Gastrocnemius medialis (tissue), 4 donors: ENCODE measurements around the gene PBOV1. TPM values are rescaled to one million over a fixed set of nuclear protein-coding genes. Genes with fewer than 3 reads are reported as not detected.

Experiments used
- ATAC-seq, 2 donors: fragments of 150-250 bp; one replicate each; pipeline ENCODE4 v1.9.1; 2016
- DNase-seq, 2 donors: peaks; one replicate each; pipeline ENCODE4 v3.0.0-alpha.2; 2019
- H3K27ac ChIP-seq, 4 donors: fragments of 200-600 bp; sonication (generic); 1 replicate in 1 of 4; 2 replicates in 3 of 4; pipeline ENCODE4 v1.5.1; 2016 to 2018; ENCODE audit warnings: mild to moderate bottlenecking in 2 of 4, moderate library complexity in 1 of 4
- H3K27me3 ChIP-seq, 3 donors: fragments of 200-600 bp; sonication (generic) in 2 of 3; 1 replicate in 1 of 3; 2 replicates in 2 of 3; pipeline versions ENCODE4 v1.5.1 to v1.6.0; 2016 to 2019; ENCODE audit warnings: mild to moderate bottlenecking in 1 of 3, moderate library complexity in 1 of 3
- H3K36me3 ChIP-seq, 2 donors: fragments of 200-600 bp; sonication (generic) in 1 of 2; one replicate each; pipeline ENCODE4 v1.5.1; 2017 to 2018
- H3K4me1 ChIP-seq, 2 donors: fragments of 200-600 bp; sonication (generic) in 1 of 2; one replicate each; pipeline ENCODE4 v1.5.1; 2016 to 2017; ENCODE audit warnings: mild to moderate bottlenecking in 2 of 2
- H3K4me3 ChIP-seq, 4 donors: fragments of 200-600 bp; sonication (generic) in 3 of 4; 1 replicate in 1 of 4; 2 replicates in 3 of 4; pipeline ENCODE4 v1.5.1; 2016 to 2019; ENCODE audit warnings: mild to moderate bottlenecking in 2 of 4
- H3K9me3 ChIP-seq, 3 donors: fragments of 200-600 bp; sonication (generic) in 2 of 3; 1 replicate in 1 of 3; 2 replicates in 2 of 3; pipeline ENCODE4 v1.5.1; 2016 to 2019
- CTCF ChIP-seq, 5 experiments: fragments of 450-650 bp in 3 of 5; fragments of 200-600 bp in 2 of 5; sonication (generic) in 2 of 5; IDR thresholded peaks in 4 of 5; conservative IDR thresholded peaks in 1 of 5; 1 replicate in 4 of 5; 2 replicates in 1 of 5; pipeline ENCODE4 v1.5.1; 2016 to 2019; ENCODE audit warnings: antibody characterized with exemption in 5 of 5, mild to moderate bottlenecking in 3 of 5, moderate library complexity in 3 of 5
- POLR2A ChIP-seq, 2 donors: fragments of 450-650 bp; IDR thresholded peaks; one replicate each; pipeline ENCODE4 v1.6.1; 2017; ENCODE audit warnings: antibody characterized with exemption in 2 of 2, mild to moderate bottlenecking in 2 of 2, moderate library complexity in 2 of 2
- in situ Hi-C, 4 donors: fragments of 200-750 bp; cut with MboI; loops; one replicate each; pipeline versions ENCODE4 v1.15.0 to v1.8.0; 2017; ENCODE audit warnings: low sequenced_read_pairs in 4 of 4
- intact Hi-C: fragments of 100-400 bp; cut with DNase I; formaldehyde crosslinking; loops from one replicate; pipeline ENCODE4 v1.15.1; 2023; ENCODE audit warnings: low total_unique reads
- total RNA-seq, 4 donors: library from RNA; depleted of rRNA; stranded (reverse); fragments of >200 nt; gene quantifications; one replicate each; pipeline versions ENCODE4 v1.1.0 to v1.2.3, GENCODE V29; 2016

PBOV1 gene
- total RNA-seq, 4 donors from 2014 or later: not detected

- Histone ChIP-seq H3K36me3 (no peaks in the 10 kb centered on the region), H3K4me1 (no peaks in the 10 kb centered on the region), H3K27ac (no peak overlapping the region), H3K9me3 (peaks cover 0 to under 1% (median 0%) of the 10 kb centered on the region in 3 donors), H3K27me3 (no peaks in the 10 kb centered on the region), H3K4me3 (no peak overlapping the region)
- ATAC-seq (no peak), DNase-seq (no peak)
- intact Hi-C loops (no loop called here), in situ Hi-C loops (no loop called here)
- TF ChIP-seq CTCF (IDR thresholded peaks at IDR 0.05 in 4 of 5, conservative IDR thresholded peaks at IDR 0.05 in 1 of 5): no peak
- TF ChIP-seq POLR2A (IDR thresholded peaks at IDR 0.05): no peak
These were observed 35.1 kb downstream of the PBOV1 start for GRCh38 chr6:138182939-138183789.

DNA sequence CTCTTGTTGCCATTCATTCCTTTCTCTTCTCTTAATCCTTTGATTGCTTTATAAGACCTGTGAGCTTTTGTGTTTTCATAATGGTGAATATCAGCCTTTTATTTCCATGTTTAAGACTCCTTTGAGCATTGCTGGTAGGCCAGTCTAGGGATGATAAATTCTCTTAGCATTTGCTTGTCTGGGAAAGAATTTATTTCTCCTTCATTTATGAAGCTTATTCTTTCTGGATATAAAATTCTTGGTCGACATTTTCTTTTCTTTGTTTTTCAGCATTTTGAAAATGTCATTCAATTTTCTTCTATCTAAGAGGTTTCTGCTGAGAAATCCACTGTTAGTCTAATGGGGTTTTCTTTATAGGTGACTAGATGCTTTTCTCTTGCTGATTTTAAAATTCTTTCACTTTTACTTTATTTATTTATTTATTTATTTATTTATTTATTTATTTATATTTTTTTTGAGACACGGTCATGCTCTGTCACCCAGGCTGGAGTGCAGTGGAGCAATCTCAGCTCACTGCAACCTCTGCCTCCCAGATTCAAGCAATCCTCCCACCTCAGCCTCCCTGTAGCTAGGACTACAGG is 41.5 kb downstream of the PBOV1 start:
- H3K27me3 ChIP-seq: no peaks in the 10 kb centered on the region
- TF ChIP-seq POLR2A (IDR thresholded peaks at IDR 0.05) (no peak), CTCF (IDR thresholded peaks at IDR 0.05 in 4 of 5, conservative IDR thresholded peaks at IDR 0.05 in 1 of 5) (no peak)
- no peaks in the 10 kb centered on the region for H3K4me1 ChIP-seq
- no peak overlapping the region for H3K27ac ChIP-seq
- no peak for DNase-seq
- no peak for ATAC-seq
- H3K9me3 ChIP-seq: peaks cover 0 to 4% (median 0%) of the 10 kb centered on the region in 3 donors
- in situ Hi-C loops (no loop called here), intact Hi-C loops (no loop called here)
- no peak overlapping the region for H3K4me3 ChIP-seq
- H3K36me3 ChIP-seq: no peaks in the 10 kb centered on the region

DNA sequence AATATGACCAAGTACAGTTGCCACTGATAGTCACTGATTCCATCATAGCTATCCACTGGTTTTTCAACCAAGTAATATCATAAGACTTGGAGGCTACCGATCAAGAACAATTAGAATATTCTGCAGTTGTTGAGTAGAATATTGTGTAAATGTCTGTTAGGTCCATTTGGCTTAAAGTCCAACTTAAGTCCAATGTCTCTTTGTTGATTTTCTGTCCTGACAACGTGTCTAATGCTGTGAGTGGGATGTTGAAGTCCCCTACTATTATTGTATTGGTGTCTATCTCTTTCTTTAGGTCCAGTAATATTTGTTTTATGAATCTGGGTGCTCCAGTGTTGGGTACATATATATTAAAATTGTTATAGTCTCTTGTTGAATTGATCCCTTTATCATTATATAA is 42.7 kb downstream of the PBOV1 start:
- intact Hi-C loops: no loop called here
- no peaks in the 10 kb centered on the region for H3K36me3 ChIP-seq
- TF ChIP-seq POLR2A (IDR thresholded peaks at IDR 0.05) (no peak), CTCF (IDR thresholded peaks at IDR 0.05 in 4 of 5, conservative IDR thresholded peaks at IDR 0.05 in 1 of 5) (no peak)
- no peak overlapping the region for H3K4me3 ChIP-seq
- no peaks in the 10 kb centered on the region for H3K27me3 ChIP-seq
- H3K27ac ChIP-seq: no peak overlapping the region
- no peak for DNase-seq
- H3K4me1 ChIP-seq: no peaks in the 10 kb centered on the region
- peaks cover 0 to 4% (median 0%) of the 10 kb centered on the region in 3 donors for H3K9me3 ChIP-seq
- ATAC-seq: no peak
- in situ Hi-C loops: no loop called here

Other genes starting within 250 kb of the PBOV1 start
- gene PERP, start 111.1 kb downstream of the PBOV1 start, total RNA-seq: 1 to 10 TPM; 1.5 to 3.1 (median 2.1) TPM
- under 1 TPM; 0.40 to 0.78 (median 0.52) TPM for gene ARFGEF3, start 56.6 kb downstream of the PBOV1 start, total RNA-seq
- not detected for gene SMIM28, start 159.4 kb upstream of the PBOV1 start, total RNA-seq
- 10 to 100 TPM; 60.3 to 81.5 (median 74.8) TPM for gene HEBP2, start 185.7 kb upstream of the PBOV1 start, total RNA-seq